Endothelial cell of umbilical vein (primary cell): Measurements from ENCODE around the gene TREML2. TPM values are rescaled to one million over a fixed set of nuclear protein-coding genes. Genes with fewer than 3 reads are reported as not detected.

ENCODE experiments used
- BruUV-seq: library from RNA; stranded (reverse); fragments of 400-500 nt; replicated peaks from 2 replicates; lab custom pipeline; 2021; lab: Mats Ljungman, UMichigan
- CTCF ChIA-PET: fragments of 300-600, 350-600 bp; sonication (Branson Sonifier 250); formaldehyde crosslinking; loops from one replicate; lab custom pipeline; 2021; ENCODE audit warnings: antibody characterized with exemption, inconsistent platforms; lab: Charles Lee
- POLR2A ChIA-PET: fragments of 300-600, 350-600 bp; sonication (Branson Sonifier 250); formaldehyde crosslinking; loops from one replicate; lab custom pipeline; 2021; ENCODE audit warnings: antibody characterized with exemption, inconsistent platforms; lab: Charles Lee
- DNase-seq: peaks from one replicate; pipeline ENCODE4 v3.0.0-alpha.2; 2011; ENCODE audit warnings: low read depth, low spot score
- FAIRE-seq: peaks from 2 replicates; lab custom pipeline; 2011; peaks lifted over from hg19 to GRCh38; lab: Jason Lieb, UNC
- H2AFZ ChIP-seq: 2 replicates; pipeline ENCODE4 v1.6.0; 2012; ENCODE audit warnings: low read depth, low read length, control low read depth, inconsistent platforms
- H3K27ac ChIP-seq: 2 replicates; pipeline ENCODE4 v1.5.1; 2011; ENCODE audit warnings: low read depth, mild to moderate bottlenecking, control low read depth, low read length, moderate library complexity; ENCODE audit not compliant: insufficient read depth
- H3K27me3 ChIP-seq, 2 experiments: 2 replicates each; pipeline versions ENCODE4 v1.6.0 to v1.6.1; 2011; ENCODE audit warnings: low read length in 2 of 2, mixed read lengths in 1 of 2; ENCODE audit not compliant: control insufficient read depth in 2 of 2, insufficient read depth in 2 of 2
- H3K36me3 ChIP-seq, 2 experiments: 2 replicates in 1 of 2; 3 replicates in 1 of 2; pipeline ENCODE4 v1.5.1; 2011; ENCODE audit warnings: low read length in 2 of 2, mild to moderate bottlenecking in 1 of 2, moderate library complexity in 1 of 2; ENCODE audit not compliant: control insufficient read depth in 2 of 2, insufficient read depth in 2 of 2; ENCODE audit errors: extremely low read depth in 1 of 2
- H3K4me1 ChIP-seq: 3 replicates; pipeline ENCODE4 v1.5.1; 2011; ENCODE audit warnings: mild to moderate bottlenecking, low read length; ENCODE audit not compliant: control insufficient read depth, insufficient read depth; ENCODE audit errors: extremely low read depth
- H3K4me2 ChIP-seq: 2 replicates; pipeline ENCODE4 v1.6.1; 2011; ENCODE audit warnings: low read length, control low read depth, mixed read lengths; ENCODE audit not compliant: insufficient read depth
- H3K4me3 ChIP-seq, 3 experiments: fragments of 200-600 bp in 1 of 3; sonication (generic), shearing (Covaris generic) in 1 of 3; replicated peaks in 1 of 3; 2 replicates each; pipeline ENCODE4 v1.5.1; 2011 to 2016; ENCODE audit warnings: control low read depth in 3 of 3, low read length in 3 of 3, mild to moderate bottlenecking in 2 of 3, inconsistent platforms in 1 of 3, low read depth in 1 of 3, moderate library complexity in 1 of 3; ENCODE audit not compliant: insufficient read depth in 1 of 3
- H3K79me2 ChIP-seq: 2 replicates; pipeline ENCODE4 v1.6.0; 2012; ENCODE audit warnings: low read length, inconsistent platforms; ENCODE audit not compliant: control insufficient read depth, insufficient read depth
- H3K9ac ChIP-seq: replicated peaks from 2 replicates; pipeline ENCODE3; 2011; ENCODE audit warnings: low read length, control low read depth; ENCODE audit not compliant: insufficient read depth; ENCODE audit errors: extremely low read depth
- H3K9me1 ChIP-seq: replicated peaks from 3 replicates; pipeline ENCODE4 v1.6.0; 2011; ENCODE audit warnings: mild to moderate bottlenecking, low read length; ENCODE audit not compliant: control insufficient read depth, insufficient read depth; ENCODE audit errors: extremely low read depth
- H3K9me3 ChIP-seq: replicated peaks from 2 replicates; pipeline ENCODE4 v1.5.1; 2012; ENCODE audit warnings: low read length, inconsistent platforms; ENCODE audit not compliant: control insufficient read depth, insufficient read depth
- H4K20me1 ChIP-seq: replicated peaks from 2 replicates; pipeline ENCODE3; 2011; ENCODE audit warnings: mild to moderate bottlenecking, low read length; ENCODE audit not compliant: control insufficient read depth, insufficient read depth; ENCODE audit errors: extremely low read depth
- CTCF ChIP-seq, 2 donors: IDR thresholded peaks; 1 replicate in 1 of 2; 2 replicates in 1 of 2; pipeline ENCODE4 v1.5.1; 2011; ENCODE audit warnings: low read length in 2 of 2, mild to moderate bottlenecking in 2 of 2, moderate library complexity in 2 of 2, control low read depth in 1 of 2, inconsistent platforms in 1 of 2, low read depth in 1 of 2; ENCODE audit not compliant: insufficient read depth in 1 of 2; ENCODE audit errors: extremely low read depth in 1 of 2
- EZH2 ChIP-seq: IDR thresholded peaks from 2 replicates; pipeline ENCODE4 v1.6.1; 2012; ENCODE audit warnings: borderline replicate concordance, low read depth, mild to moderate bottlenecking, moderate library complexity, low read length, inconsistent platforms; ENCODE audit not compliant: severe bottlenecking
- FOS ChIP-seq: IDR thresholded peaks from 2 replicates; pipeline ENCODE4 v1.6.1; 2011; ENCODE audit warnings: mild to moderate bottlenecking, low read length, moderate library complexity, borderline replicate concordance; ENCODE audit not compliant: insufficient read depth
- GATA2 ChIP-seq: IDR thresholded peaks from 2 replicates; pipeline ENCODE4 v1.7.0; 2011; ENCODE audit warnings: low read depth, mild to moderate bottlenecking, moderate library complexity, mixed read lengths, low read length; ENCODE audit not compliant: insufficient read length, insufficient read depth
- JUN ChIP-seq: IDR thresholded peaks from 2 replicates; pipeline ENCODE4 v1.6.1; 2011; ENCODE audit warnings: borderline replicate concordance, low read depth; ENCODE audit not compliant: insufficient read length, insufficient read depth
- MAX ChIP-seq: IDR thresholded peaks from 2 replicates; pipeline ENCODE4 v1.6.1; 2011; ENCODE audit not compliant: insufficient read depth, insufficient read length
- MYC ChIP-seq: IDR thresholded peaks from one replicate; pipeline ENCODE4 v1.6.1; 2011; ENCODE audit warnings: mild to moderate bottlenecking, low read depth, low read length
- POLR2A ChIP-seq: IDR thresholded peaks from 2 replicates; pipeline ENCODE4 v1.6.1; 2012; ENCODE audit warnings: low read depth, mild to moderate bottlenecking, control low read depth, low read length
- POLR2AphosphoS5 ChIP-seq: IDR thresholded peaks from 2 replicates; pipeline ENCODE4 v1.6.1; 2012; ENCODE audit warnings: low read depth, mild to moderate bottlenecking, control low read depth, low read length, moderate library complexity; ENCODE audit not compliant: insufficient read depth
- dilution Hi-C: fragments of 300-500 bp; cut with MboI; formaldehyde crosslinking; loops from one replicate; pipeline ENCODE4 v1.15.0; 2019; ENCODE audit warnings: low sequenced_read_pairs; ENCODE audit not compliant: extremely low pct_ligation_motif_present
- intact Hi-C: fragments of 100-400 bp; cut with micrococcal nuclease; formaldehyde crosslinking; loops from one replicate; pipeline ENCODE4 v1.10.0; 2022
- polyA plus RNA-seq, 4 experiments: library from polyadenylated mRNA; depleted of rRNA in 3 of 4; stranded (reverse) in 3 of 4; unstranded in 1 of 4; fragments of >200 nt; gene quantifications; 2 replicates each; pipeline versions ENCODE4 v1.2.1 to v1.2.3, GENCODE V29; 2011 to 2012; ENCODE audit warnings: missing spikeins in 1 of 4
- total RNA-seq: library from RNA; stranded (reverse); gene quantifications from 2 replicates; pipeline ENCODE4 v1.2.3, GENCODE V29; 2021

Gene TREML2
- total and polyA plus RNA-seq, 2 donors (not counting 3 experiments of a cell fraction or from before 2014, with no cell fraction given) = not detected

GRCh38 chr6:41194386-41194785 is 6.6 kb downstream of the TREML2 start:
- TF ChIP-seq POLR2A (no peak), EZH2 (no peak), JUN (no peak), POLR2AphosphoS5 (no peak), MAX (no peak), FOS (no peak), CTCF (IDR thresholded peaks at IDR 0.05; ENCODE audit: extremely low read depth in 1 of 2, insufficient read depth in 1 of 2, low read depth in 1 of 2, low read length in 2 of 2) (no peak), GATA2 (no peak), MYC (no peak)
- no peak for FAIRE-seq
- Histone ChIP-seq H3K27me3 (peaks cover 0 to 7% of the 10 kb centered on the region in 2 experiments), H4K20me1 (no peaks in the 10 kb centered on the region), H3K79me2 (no peaks in the 10 kb centered on the region), H3K4me2 (no peak overlapping the region), H3K4me3 (no peak overlapping the region), H3K9me1 (no peaks in the 10 kb centered on the region), H3K9me3 (no peaks in the 10 kb centered on the region), H3K36me3 (no peaks in the 10 kb centered on the region), H3K4me1 (no peaks in the 10 kb centered on the region), H2AFZ (no peak overlapping the region), H3K27ac (no peak overlapping the region), H3K9ac (no peak overlapping the region)
- DNase-seq = no peak
- no TSS peak for BruUV-seq
- dilution Hi-C loops = no loop called here
- ChIA-PET POLR2A (no interaction called here), CTCF (no interaction called here)
- intact Hi-C loops = no loop called here
